ENCODE measurements around the gene PTH2.
"Not testable (repeated sequence)": the region's sequence is repeated elsewhere in the genome, so short reads cannot be mapped to it uniquely, and the experiment has no call there.

The PTH2 gene

GRCh38 chr19:49447485-49448431 lies 24.5 kb upstream of the PTH2 start:
- DNase-seq = no peak

GRCh38 chr19:49445997-49446396 lies 22.8 kb upstream of the PTH2 start:
- DNase-seq = peak in 2 of 4 experiments; percentile 16 to 22

GRCh38 chr19:49444100-49444700 lies 21.0 kb upstream of the PTH2 start:
- DNase-seq = not testable (repeated sequence)

DNA sequence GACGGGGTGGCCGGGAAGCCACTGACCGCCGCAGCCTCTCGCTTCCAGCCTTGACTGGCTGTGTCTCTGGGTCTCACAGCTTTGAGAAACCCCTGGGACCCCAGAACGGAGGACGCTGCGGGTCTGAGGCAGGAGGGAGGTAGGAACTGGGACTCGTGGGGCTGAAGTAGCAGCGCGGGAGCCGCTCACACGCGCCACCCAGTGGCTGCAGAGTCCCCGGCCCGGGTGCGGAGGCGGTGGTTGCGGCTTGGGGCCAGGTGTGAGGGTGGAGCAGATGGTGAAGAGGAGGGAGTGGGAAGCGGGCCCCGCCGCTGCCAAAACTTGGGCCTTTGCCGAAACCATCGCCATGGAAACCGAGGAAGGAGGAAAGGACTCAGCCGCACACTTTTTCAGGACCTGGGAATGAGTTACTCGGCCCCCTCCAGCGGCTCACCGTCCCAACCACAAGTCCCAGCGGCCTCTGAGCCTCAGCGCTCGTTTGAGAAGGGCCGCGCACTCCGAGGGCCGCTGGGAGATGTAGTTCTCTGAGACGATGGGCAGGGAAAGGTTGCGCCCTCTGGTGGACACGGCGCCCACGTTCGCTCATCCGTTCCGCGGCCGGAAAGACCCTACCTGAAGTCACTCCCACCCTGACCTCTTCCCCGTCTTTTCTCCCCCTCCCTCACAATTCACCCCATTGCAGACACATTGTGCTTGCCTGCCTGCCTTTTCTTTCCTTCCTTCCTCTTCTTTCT lies 20.3 kb upstream of the PTH2 start:
- peak; percentile 95 to 97 (median 97) for DNase-seq

GRCh38 chr19:49442771-49443365 lies 19.6 kb upstream of the PTH2 start:
- DNase-seq = peak; percentile 72 to 91 (median 82)

- DNase-seq = peak in 2 of 4 experiments; percentile 20 to 28
These were observed 19.1 kb upstream of the PTH2 start for GRCh38 chr19:49442354-49442753.

DNA sequence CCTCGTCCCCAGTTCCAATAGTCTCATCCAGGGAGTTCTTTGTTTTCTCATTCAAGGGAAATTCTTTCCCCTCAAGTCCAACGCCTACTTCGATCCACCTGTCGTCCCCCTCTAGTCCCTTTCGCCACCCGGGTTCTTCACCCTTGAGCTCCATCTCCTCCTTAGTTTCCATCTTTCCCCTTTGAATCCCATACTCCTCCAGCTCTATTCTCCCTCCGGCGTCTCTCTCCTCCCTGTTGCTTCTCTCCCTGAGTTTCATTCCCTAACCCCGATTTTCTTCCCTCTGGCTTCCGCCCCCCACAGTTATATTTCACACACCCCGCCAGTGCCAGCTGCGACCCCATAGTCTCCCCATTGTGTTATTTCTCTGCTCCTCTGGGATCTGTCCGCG lies 18.7 kb upstream of the PTH2 start:
- DNase-seq = no peak

DNA sequence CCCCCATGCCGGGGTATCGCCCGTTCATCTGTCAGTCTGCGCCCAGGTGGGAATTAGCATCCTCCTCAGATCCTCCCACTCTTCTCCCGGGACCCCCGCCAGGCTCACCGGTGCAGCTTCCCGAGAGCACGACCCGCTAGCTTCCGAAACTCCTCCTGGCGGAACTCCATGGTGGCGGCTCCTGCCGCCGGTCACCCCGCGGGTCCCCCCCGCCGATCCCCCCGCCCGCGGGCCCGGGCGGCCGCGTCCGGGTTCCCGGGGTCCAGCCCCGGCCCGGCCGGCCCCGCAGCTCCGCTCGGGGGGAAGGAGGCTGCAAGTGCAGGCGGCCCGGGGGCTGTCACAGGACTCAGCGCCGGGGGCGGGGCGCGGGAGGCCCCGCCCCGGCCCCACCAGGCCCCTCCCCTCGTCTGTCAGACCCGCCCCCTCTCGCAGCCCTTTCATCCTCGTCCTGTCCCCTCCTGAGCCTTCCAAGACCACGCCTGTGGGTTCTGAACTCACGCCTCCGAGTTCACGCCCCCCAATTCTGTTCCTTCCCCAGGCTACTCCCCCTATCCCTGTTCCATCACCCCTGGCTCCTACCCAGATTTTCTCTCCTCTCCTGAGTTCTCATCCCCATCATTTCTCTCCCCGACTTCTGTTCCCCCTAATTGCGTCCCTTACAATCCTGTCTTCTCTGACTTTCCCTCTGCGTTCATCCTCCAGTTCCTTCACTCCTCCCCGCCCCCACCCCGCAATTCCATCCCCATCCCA lies 18.1 kb upstream of the PTH2 start, which contains the start of gene SLC17A7:
TSS of gene SLC17A7 (minus strand) at position 318 of the 750 bp plus-strand sequence. CDS start at position 170, 148 bp downstream.
- DNase-seq = peak; percentile 33 to 69 (median 50)

- no peak for DNase-seq
These were observed 17.4 kb upstream of the PTH2 start for GRCh38 chr19:49440439-49441209.

DNA sequence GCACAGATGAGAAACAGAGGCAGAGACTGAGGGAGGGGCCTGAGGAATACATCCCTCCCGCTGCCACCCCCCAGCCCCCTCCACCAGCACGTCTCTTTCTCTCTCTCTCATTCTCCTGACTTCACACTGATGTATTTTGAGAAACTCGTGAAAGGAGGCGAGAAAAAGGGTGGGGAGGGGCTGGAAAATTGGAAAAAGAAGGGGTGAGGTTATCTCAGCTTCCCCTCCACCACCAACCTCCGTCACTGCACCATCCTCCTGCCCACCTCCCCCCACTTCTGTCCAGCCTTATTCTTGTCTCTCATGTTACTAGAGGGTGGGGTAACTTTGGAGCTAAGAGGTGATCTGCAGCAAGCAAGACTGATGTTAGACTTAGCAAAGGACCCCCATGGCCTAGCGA lies 16.6 kb upstream of the PTH2 start:
- no peak for DNase-seq

GRCh38 chr19:49438261-49438660 lies 15.0 kb upstream of the PTH2 start:
- DNase-seq = no peak

GRCh38 chr19:49437231-49437630 lies 14.0 kb upstream of the PTH2 start:
- no peak for DNase-seq

DNA sequence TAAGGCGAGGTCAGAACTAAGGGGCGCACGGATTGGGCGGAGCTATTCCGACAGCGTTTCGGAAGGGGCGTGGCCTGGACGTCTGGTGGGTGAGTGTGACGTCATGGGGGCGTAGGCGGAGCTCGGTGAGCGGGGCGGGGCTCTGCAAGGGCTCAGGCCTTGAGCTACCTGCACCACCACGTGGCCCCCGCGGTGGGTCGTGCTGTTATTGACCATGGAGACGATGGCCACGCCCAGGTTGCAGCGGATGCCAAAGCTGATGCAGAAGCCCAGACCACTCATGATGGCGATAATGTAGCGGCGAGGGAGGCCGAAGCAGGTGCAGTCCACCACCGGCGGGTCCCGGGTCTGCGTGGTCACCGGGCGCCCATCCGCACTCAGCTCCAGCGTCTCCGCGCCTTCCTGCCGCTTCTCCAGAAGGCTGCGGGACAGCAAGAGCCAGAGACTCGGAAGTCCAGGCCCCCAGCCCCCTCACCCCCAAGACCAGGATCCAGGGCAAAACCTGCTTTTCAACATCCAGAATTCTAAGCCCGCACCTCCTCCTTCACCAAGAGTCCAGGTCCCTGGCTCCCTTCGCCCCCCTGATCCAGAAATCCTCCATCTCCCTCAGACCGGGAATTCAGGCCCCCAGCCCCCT lies 13.3 kb upstream of the PTH2 start:
- DNase-seq = peak in 2 of 4 experiments; percentile 25 to 39

DNA sequence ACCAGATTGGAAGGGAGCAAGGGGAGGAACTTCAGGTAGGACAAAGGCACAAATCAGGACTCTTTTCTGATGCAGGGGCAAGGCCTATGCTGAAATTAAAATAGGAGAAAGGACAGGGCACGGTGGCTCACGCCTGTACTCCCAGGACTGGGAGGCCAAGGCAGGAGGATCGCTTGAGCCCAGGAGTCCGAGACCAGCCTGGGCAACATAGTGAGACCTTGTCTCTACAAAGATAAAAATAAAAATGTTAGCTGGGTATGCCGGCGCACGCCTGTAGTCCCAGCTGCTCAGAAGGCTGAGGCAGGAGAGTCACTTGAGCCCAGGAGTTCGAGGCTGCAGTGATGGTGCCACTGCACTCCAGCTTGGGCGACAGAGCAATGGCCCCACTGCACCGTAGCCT lies 12.4 kb upstream of the PTH2 start:
- no peak for DNase-seq

- no peak for DNase-seq
These were observed 11.8 kb upstream of the PTH2 start for GRCh38 chr19:49434907-49435583.

- DNase-seq = no peak
These were observed 10.1 kb upstream of the PTH2 start for GRCh38 chr19:49433240-49433901.

- no peak for DNase-seq
These were observed 9.2 kb upstream of the PTH2 start for GRCh38 chr19:49432141-49433073.

GRCh38 chr19:49431330-49431749 lies 8.1 kb upstream of the PTH2 start:
- DNase-seq = no peak

Measured in suppressor macrophage (primary cell).